GM12801 (cell line): ENCODE results near the gene ONECUT3.

Source experiments
- TF ChIP-seq, protein P1 (sequence below): IDR thresholded peaks from one replicate; pipeline ENCODE4 v1.5.1; 2011; ENCODE audit warnings: control low read depth; ENCODE audit not compliant: insufficient read length; ENCODE audit errors: extremely low read depth

ONECUT3 gene

DNA sequence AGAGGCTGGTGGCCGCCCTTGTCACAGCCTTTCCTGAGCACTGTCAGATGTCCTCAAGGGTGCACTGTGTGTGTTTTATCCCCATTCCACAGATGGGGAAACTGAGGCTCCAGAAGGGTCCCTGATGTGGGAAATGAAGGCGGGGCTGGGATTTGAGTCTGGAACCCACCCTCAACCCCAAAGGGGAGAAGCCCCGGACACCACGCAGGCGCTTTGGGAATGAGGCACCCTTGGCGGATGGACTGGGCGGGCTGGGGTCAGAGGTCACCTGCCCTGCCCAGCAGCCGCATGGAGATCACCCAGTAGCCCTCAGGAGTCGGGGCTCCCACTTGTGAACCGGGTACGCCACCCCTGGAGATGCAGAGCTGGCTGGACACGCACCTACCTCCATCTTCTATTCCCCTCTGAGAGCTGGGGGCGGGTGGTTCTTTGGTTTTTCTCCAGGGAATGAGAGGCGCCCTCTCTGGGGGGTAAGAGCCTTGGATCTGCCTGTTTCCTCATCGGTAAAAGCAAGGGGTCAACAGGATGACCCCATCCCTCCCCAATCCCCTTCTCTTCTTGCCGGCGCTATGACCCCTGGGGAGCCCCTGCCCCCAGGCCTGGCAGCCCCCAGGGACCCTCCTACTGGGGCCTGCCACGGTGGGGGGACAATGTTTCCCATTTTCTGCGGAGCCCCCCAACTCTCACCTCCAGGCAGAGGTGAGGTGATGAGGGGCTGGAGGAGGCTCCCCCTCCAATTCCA lies 8.3 kb upstream of the ONECUT3 start:
- TF ChIP-seq, protein P1, sequence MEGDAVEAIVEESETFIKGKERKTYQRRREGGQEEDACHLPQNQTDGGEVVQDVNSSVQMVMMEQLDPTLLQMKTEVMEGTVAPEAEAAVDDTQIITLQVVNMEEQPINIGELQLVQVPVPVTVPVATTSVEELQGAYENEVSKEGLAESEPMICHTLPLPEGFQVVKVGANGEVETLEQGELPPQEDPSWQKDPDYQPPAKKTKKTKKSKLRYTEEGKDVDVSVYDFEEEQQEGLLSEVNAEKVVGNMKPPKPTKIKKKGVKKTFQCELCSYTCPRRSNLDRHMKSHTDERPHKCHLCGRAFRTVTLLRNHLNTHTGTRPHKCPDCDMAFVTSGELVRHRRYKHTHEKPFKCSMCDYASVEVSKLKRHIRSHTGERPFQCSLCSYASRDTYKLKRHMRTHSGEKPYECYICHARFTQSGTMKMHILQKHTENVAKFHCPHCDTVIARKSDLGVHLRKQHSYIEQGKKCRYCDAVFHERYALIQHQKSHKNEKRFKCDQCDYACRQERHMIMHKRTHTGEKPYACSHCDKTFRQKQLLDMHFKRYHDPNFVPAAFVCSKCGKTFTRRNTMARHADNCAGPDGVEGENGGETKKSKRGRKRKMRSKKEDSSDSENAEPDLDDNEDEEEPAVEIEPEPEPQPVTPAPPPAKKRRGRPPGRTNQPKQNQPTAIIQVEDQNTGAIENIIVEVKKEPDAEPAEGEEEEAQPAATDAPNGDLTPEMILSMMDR, result no peak

DNA sequence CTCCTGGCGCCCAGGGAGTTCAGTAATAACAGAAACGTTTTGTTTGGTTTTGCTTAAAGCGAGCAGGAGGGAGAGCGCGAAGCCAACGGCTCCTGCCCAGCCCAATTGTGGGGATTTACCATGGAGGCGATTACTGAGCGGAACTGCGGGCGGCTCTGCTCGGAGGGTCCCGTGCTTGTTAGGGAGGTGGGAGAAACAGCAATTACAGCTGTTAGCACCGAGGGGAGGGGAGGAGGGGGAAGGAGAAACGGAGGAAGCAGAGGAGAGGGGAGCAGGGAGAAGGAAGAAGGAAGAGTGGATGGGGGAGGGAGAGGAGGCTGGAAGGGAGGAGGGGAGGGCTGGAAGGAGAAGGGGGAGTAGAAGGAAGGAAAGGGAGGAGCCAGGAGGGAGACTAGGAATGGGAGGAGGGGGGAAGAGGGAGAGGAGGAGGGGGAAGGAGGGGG lies 7.7 kb upstream of the ONECUT3 start:
- TF ChIP-seq, protein P1, result no peak

DNA sequence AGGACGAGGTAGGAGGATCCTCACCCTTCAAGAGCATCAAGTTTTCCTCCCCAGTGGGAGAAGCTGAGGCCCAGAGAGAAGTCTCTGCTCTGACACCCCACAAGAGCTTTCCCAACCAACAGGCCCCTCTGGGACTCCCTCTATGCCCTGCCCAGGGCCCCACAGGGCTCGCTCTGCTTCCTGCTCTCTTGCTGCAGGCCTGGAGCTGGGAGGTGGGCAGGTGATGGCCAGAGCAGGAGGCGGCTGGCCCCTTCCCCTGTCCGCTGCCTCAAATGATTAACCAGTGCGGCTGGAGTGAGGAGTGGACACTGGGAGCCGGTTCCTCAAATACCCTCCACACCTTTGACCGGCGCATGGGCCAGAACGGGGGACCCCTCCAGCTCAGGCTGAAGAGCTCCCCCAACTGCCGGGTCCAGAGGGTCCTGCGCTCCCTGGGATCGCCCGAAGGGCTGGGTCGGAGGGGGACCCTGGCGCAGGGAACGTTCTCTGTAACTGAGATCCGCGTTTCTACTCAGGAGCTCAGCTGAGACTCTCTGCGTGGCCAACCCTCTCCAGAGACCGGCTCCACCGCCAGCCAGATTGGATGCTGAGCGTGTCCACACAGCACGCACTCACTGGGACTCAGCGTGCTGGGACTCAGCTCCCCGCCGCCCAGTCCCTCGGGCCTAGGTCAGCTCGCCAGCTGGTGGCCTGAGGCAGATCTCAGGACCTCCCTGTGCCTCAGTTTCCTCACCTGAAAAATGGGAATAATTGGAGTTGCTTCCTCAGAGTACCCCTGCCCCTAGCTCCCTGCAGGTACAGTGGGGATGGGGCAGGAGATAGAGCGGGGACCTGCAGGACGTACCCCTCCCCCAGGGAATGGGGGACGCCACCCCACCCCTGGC lies 6.7 kb upstream of the ONECUT3 start:
- TF ChIP-seq, protein P1, result no peak

DNA sequence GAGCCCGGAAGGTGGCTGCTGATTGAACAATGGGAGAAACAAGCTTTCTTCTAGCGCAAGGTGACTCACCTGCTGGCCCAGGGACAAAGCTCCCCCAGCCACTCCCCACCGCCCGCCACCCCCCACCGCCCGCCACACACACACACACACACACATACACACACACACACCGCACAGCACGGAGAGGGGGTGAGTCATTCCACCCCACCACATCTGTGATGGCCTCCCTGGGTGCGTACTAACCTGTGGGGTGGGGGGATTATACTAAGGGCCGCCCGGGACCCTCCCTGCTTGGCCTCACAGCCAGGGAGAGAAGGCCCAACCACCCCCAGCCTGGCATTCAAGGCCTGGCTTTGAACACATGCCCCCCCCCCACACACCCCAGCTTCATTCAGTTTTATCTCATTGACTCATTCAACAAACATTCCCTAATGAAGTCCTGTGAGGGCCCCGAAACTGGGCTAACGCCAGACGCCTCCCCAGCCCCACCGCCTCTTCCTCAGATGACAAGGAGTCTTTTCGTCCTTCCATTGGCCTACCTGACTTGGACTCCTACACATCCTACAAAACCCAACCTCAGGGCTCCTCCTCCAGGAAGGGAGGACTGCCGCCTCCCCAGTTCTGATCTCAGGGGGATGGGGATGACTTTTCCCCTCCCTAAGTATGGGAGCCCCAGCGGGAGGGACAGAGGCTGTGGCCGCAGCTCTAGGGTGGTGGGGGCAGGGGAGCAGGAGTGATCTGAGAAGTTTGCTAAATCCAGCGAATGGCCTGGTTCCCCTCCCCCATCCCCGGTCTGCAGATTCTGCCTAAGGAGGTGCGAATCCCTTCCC lies 5.8 kb upstream of the ONECUT3 start:
- TF ChIP-seq, protein P1, result no peak

DNA sequence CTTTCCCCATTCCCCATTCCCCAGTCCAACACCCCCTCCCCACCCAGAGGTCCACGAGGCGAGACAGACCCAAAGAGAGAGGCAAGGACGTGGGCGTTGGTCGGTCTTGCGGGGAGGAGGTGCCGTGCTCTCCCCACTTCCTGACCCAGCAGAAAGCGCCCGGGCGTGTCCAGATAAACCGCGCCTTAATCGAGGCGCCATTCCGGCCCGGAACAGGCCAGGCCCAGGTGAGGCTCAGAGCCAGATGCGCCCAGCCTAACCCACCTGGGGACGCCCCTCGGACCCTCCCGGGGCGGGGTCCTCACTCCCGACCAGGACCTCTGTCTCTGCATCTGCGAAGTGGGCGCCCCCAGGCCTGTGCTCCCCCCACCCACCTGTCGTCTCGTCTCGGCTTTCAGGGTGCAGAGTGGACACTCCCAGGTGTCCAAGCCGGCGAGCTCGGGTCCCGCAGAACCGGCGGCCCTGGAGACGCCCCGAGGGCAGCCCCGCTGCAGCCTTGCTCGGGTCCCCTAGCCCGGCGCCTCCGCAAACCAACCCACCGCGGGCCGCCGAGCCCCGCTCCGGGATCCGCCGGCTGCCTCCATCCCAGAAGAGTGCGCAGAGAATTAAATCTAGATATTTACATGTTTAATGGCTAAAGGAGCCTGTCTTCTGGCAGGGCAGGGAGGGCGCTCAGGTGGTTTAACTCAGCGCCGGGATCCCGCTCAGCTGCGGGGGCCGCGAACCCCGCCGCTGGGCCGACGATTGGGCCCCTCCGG lies 5.0 kb upstream of the ONECUT3 start:
- TF ChIP-seq, protein P1, result no peak

DNA sequence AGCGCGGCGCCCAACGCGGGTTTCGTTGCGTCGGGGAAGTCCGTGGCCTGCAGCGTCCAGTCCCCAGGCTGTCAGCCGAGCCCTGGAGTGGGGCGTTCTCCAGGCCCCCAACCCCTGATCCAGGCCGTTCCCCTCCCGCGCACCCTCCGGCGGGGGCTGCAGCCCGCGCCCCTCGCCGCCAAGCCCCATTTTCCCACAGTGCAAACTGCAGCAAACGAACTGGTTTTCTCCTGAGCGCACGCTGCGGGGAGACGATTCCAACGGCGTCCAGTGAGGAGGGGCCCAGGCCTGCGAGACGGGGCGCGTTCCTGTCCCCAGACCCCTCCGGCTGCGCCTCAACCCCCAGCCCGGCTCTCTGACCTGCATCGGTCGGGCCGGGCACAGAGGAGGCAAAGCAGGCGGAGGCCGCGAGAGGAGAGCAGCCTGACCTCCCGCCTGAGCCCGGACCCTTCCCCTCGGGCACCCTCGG lies 4.4 kb upstream of the ONECUT3 start:
- TF ChIP-seq, protein P1, result no peak
